Measurements from ENCODE around the gene NUTM2E.
"Not testable (repeated sequence)": the region's sequence is repeated elsewhere in the genome, so short reads cannot be mapped to it uniquely, and the experiment has no call there.

NUTM2E gene

DNA sequence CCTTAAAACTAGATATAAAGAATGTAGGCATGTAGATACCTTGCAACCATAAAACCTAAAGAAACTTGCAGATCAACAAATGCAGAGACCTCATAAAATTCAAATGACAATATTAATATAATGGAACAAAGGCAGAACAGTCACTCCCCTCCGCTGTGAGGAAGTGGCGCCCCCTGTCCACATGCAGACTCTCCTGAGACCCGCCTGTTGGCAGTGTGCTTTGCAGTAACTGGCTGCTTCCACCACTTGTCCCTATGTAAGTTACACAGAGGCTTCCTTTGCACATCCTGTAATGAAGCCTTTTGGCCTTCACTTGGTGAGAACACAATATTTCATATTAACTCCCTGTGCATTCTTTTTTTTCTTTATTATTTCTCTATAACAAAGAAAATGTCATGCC, 36.3 kb downstream of the NUTM2E start:
- H3K9me3 ChIP-seq (ENCODE audit: control insufficient read depth in 2 of 2, low read length in 2 of 2); H3K9ac ChIP-seq (ENCODE audit: low read depth in 1 of 2, low read length in 2 of 2); H3K36me3 ChIP-seq (ENCODE audit: control insufficient read depth in 2 of 2, insufficient read depth in 2 of 2, low read length in 2 of 2); H3K4me3 ChIP-seq (ENCODE audit: low read length in 2 of 2); H3K27ac ChIP-seq (ENCODE audit: low read depth in 2 of 2, low read length in 2 of 2); H3K27me3 ChIP-seq (ENCODE audit: control insufficient read depth in 2 of 2, insufficient read depth in 2 of 2, low read length in 2 of 2); H3K4me1 ChIP-seq (ENCODE audit: control insufficient read depth in 2 of 2, insufficient read depth in 2 of 2, low read length in 2 of 2): not testable (repeated sequence)

DNA sequence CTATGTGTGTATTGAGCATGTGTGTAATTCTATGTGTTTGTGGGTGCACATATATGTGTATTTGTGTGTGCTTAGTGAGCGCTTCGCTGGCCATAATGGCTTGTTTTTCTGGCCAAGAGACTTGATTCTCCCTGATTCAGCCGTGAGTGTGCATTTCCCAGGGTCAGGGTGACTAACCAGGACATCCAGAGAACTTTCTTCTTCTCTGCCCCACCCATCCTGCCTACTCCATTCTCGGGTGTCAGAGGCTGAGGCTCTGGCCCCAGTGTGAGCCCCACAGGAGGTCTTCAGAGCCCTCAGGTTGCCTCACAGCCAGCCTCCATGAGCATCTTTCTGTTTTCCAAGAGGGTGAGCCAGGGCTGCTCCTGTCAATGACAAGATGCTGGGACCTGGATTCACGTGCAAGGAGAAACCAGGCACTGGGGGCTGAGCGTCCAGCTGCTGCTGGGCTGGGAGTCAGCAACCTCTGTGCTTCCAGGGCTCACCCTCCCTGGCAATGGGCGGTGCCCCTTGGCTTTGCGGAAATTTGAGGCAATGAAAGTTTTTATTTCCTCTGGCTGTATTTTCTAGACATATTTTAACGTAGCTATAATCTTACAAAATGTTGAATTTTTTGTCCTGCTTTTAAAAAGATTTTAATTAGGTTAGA, 40.5 kb downstream of the NUTM2E start:
- not testable (repeated sequence) for H3K9ac ChIP-seq (ENCODE audit: low read depth in 1 of 2, low read length in 2 of 2); H3K4me1 ChIP-seq (ENCODE audit: control insufficient read depth in 2 of 2, insufficient read depth in 2 of 2, low read length in 2 of 2); H3K4me3 ChIP-seq (ENCODE audit: low read length in 2 of 2); H3K27me3 ChIP-seq (ENCODE audit: control insufficient read depth in 2 of 2, insufficient read depth in 2 of 2, low read length in 2 of 2); H3K27ac ChIP-seq (ENCODE audit: low read depth in 2 of 2, low read length in 2 of 2); H3K36me3 ChIP-seq (ENCODE audit: control insufficient read depth in 2 of 2, insufficient read depth in 2 of 2, low read length in 2 of 2); H3K9me3 ChIP-seq (ENCODE audit: control insufficient read depth in 2 of 2, low read length in 2 of 2)

DNA sequence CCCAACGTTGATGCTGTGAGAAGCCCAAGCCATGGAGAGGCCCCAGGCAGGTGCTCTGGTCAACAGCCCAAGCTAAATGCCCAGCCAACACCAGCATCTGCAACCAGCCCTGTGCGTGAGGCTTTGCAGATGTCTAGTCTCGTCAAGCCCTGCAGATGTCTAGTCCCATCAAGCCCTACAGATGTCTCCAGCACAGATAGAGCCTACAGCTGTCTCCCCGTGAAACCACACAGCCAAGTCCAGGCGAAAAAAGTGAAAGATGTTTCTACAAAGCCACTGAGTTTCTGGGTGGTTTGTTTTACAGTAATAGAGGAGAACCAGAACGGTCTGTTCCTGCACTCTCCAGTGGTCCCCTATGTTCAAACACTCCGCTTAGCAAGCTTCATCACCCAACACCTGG, 41.5 kb downstream of the NUTM2E start:
- H3K9ac ChIP-seq (ENCODE audit: low read depth in 1 of 2, low read length in 2 of 2); H3K4me1 ChIP-seq (ENCODE audit: control insufficient read depth in 2 of 2, insufficient read depth in 2 of 2, low read length in 2 of 2); H3K27me3 ChIP-seq (ENCODE audit: control insufficient read depth in 2 of 2, insufficient read depth in 2 of 2, low read length in 2 of 2); H3K9me3 ChIP-seq (ENCODE audit: control insufficient read depth in 2 of 2, low read length in 2 of 2); H3K4me3 ChIP-seq (ENCODE audit: low read length in 2 of 2); H3K36me3 ChIP-seq (ENCODE audit: control insufficient read depth in 2 of 2, insufficient read depth in 2 of 2, low read length in 2 of 2); H3K27ac ChIP-seq (ENCODE audit: low read depth in 2 of 2, low read length in 2 of 2): not testable (repeated sequence)

- H3K9ac ChIP-seq (ENCODE audit: low read depth in 1 of 2, low read length in 2 of 2); H3K4me3 ChIP-seq (ENCODE audit: low read length in 2 of 2); H3K27me3 ChIP-seq (ENCODE audit: control insufficient read depth in 2 of 2, insufficient read depth in 2 of 2, low read length in 2 of 2); H3K27ac ChIP-seq (ENCODE audit: low read depth in 2 of 2, low read length in 2 of 2); H3K4me1 ChIP-seq (ENCODE audit: control insufficient read depth in 2 of 2, insufficient read depth in 2 of 2, low read length in 2 of 2); H3K9me3 ChIP-seq (ENCODE audit: control insufficient read depth in 2 of 2, low read length in 2 of 2); H3K36me3 ChIP-seq (ENCODE audit: control insufficient read depth in 2 of 2, insufficient read depth in 2 of 2, low read length in 2 of 2): not testable (repeated sequence)
Measured at GRCh38 chr10:79869439-79870097, 43.0 kb downstream of the NUTM2E start.

DNA sequence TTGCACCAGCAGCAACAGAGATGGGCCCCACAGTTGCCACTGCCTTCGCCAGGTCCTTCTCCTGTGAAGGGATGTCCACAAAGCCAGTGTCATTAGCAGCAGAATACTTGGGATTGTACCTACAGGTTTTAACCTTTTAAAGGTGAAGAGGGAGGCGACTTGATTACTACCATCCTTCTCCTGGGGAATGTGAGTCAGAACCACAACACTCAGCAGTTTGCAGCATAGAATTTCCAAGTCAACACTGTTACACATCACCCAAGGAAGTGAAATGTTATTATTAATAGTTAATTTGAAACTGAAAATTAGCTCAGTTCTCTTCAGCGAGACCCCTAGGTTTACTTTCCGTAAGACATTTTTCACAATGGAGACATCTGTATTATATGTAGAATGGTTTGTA, 45.2 kb downstream of the NUTM2E start:
- H3K27ac ChIP-seq (ENCODE audit: low read depth in 2 of 2, low read length in 2 of 2); H3K9me3 ChIP-seq (ENCODE audit: control insufficient read depth in 2 of 2, low read length in 2 of 2); H3K4me1 ChIP-seq (ENCODE audit: control insufficient read depth in 2 of 2, insufficient read depth in 2 of 2, low read length in 2 of 2); H3K36me3 ChIP-seq (ENCODE audit: control insufficient read depth in 2 of 2, insufficient read depth in 2 of 2, low read length in 2 of 2); H3K9ac ChIP-seq (ENCODE audit: low read depth in 1 of 2, low read length in 2 of 2); H3K4me3 ChIP-seq (ENCODE audit: low read length in 2 of 2); H3K27me3 ChIP-seq (ENCODE audit: control insufficient read depth in 2 of 2, insufficient read depth in 2 of 2, low read length in 2 of 2): not testable (repeated sequence)
